GM21576 (cell line): Measurements from ENCODE around the gene SOX8.
"Not testable (repeated sequence)": the region's sequence is repeated elsewhere in the genome, so short reads cannot be mapped to it uniquely, and the experiment has no call there.

Experiments
- ATAC-seq: cut with Tn5 transposase; IDR thresholded peaks from one replicate; pipeline ENCODE4 v1.9.1; 2021; ENCODE audit warnings: mild to moderate bottlenecking, moderate library complexity; ENCODE audit not compliant: unreplicated experiment

Gene SOX8

DNA sequence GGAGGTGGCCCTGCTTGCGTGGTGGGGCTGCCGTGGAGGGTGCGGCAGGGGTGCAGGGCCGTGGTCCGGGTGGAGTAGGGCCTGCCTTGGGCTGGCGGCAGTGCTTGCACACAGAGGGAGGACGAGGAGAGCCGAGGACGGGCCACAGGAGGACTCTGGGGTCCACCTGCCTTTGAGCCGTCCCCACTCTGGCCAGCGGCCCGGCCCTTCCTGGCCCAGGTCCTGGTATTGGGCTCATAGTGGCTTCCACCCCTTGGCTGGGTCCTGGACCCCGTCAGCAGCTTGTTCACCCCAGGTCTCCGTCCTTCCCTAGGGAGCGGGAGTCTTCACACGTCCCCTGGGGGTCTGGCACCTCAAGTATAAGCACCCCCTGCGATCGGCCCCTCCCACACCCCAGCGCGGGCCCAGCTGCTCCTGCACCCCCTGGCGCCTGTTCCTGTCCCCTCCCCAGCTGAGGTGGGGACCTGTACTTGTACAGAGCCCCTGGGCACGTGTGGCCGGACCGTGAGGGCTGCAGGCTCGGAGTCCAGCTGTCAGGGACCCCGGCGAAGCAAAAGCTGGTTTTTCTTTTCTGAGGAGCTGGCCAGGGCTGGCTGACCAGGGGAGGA, 40.1 kb downstream of the SOX8 start:
- no peak for ATAC-seq

DNA sequence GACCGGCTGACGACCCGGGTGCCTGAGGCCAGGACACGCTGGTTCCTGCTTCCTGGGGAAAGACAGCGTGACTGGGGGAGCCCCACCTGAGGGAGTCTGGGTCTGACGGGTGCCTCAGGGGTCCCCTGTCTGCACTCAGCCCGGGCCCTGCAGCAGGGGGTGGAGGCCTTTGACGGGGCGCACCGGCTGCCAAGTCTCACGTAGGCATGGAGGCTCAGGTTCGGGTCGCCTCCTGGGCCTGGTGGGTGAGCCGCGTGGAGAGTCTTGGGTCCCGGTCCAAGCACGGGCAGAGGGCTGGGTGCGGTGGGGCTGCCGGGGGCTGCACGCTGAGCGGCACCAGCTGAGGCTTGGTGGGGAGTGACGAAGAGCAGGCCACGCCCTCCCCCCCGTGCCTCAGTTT, 40.9 kb downstream of the SOX8 start:
- ATAC-seq, result no peak

DNA sequence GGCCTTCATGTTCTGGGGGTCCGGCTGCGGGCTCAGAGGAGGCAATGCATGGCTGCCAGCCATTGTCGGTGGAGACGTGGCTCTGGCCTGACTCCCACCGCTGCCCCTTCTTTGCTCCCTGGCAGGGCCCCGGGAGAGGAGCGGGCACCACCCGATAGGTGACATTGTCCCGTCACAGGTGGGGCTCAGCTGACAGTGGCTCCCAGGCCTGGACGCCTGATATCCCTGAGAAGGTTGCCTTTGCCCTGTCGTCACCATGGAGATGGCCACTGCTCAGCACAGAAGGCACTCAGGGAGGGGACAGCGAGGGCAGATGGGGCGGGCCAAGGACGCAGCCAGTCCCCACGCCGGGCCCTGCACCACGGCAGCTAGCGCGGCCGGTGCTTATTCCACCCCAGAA, 42.6 kb downstream of the SOX8 start:
- no peak for ATAC-seq

DNA sequence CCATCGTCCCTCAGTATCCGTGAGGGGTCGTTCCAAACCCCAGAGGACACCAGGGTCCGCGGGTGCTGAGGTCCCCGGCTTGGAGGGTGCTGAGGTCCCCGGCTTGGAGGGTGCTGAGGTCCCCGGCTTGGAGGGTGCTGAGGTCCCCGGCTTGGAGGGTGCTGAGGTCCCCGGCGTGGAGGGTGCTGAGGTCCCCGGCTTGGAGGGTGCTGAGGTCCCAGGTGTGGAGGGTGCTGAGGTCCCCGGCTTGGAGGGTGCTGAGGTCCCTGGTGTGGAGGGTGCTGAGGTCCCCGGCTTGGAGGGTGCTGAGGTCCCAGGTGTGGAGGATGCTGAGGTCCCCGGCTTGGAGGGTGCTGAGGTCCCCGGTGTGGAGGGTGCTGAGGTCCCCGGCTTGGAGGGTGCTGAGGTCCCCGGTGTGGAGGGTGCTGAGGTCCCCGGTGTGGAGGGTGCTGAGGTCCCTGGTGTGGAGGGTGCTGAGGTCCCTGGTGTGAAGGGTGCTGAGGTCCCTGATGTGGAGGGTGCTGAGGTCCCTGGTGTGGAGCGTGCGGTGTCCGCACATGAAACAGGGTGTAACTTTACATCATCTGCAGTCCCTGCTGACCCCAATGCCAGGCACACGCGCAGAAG, 43.7 kb downstream of the SOX8 start:
- ATAC-seq, result not testable (repeated sequence)

DNA sequence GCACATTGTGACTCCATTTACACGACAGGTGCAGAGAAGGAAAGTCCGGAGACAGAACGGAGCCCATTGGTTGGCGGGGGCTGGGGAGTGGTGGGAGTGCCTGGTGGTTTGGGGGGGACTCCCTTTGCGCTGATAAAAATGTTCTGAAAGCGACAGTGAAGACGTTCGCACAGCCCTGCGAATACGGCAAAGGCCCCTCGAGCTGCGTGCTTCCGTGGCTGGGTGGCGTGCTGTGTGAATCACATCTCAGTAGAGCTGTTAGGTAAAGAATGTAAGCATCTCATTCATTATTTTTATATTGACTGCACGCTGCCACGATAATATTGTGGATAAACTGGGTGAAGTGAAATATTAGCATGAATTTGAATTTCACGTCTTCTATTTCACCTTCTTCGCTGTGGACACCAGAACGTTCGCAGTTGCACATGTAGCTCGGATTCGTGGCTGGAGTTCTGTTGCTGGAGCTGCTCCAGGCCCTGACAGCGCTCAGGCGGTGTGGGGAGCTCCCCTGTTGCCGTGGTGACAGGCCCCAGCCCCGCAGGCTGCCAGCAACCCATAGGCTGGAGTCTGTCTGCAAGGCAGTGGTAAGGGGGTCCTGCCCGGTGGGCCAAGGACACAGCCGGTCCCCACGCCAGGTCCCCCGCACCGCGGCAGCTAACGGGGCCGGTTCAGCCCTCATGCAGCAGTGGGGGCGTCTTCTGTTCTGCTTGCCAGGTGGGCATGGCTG, 44.6 kb downstream of the SOX8 start:
- ATAC-seq, result no peak

DNA sequence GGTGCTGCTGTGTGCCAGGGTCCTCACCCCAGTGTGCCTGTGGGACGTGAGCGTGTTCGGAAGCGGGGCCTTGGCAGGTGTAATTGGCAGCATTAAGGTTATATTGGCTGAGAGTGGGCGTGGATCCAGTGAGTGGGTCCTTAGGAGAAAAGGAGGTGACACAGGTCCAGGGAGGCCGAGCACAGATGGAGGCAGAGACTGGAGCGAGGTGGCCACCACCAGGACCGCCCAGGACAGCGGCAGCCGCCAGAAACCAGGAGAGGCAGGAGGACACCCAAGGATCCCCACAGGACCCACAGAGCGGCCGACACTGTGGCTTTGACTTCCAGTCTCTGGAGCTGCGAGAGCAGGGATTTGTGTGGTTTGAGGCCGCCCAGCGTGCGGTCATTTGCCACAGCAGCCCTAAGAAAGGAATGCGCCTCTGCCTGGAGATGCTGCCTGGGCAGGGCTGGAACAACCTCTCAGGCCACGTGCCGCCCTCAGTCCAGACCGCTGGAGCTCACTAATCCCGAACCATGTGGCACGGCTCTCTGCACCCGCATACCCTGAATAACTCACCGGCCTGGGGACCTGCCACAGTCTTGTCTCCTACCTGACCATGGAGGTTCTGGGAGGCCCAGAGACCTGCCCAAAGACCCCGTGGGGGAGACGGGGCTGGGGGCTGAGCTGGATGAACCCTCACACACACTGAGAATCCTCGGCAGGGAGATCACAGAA, 45.4 kb downstream of the SOX8 start:
- ATAC-seq, result no peak

DNA sequence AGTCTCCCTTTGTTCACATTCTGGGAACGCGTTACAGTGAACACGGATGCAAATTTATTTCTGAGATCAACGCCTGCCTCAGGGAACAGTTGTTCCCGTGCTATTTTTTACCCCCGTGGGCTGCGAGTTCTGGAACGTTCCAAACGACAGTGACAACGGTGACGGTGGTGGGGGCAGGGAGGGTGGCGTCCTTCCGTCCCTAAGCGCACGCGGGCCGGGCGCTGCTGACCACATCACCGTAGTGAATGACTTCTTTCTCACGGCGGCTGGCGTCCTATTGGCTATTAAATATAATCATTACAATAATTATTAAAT, 45.9 kb downstream of the SOX8 start:
- ATAC-seq, result no peak

DNA sequence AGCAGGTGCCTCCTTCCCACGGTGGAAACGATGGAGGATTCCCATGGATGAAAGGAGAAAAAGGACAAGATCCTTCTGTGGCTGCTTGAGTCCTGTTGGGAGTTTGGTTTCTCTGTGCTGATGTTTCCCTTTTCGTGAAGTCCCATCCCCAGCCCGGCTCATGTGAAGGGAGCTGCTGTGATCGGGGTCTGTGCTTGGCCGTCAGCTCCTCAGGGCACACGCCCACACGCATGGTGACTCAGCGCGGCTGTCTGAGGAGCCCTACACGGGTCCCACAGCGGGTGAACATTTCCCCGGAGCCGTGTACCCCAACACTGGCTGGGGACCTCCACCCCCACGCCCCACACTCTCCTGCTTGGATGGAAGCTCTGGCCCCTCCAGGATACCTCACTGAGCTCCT, 46.5 kb downstream of the SOX8 start:
- no peak for ATAC-seq

DNA sequence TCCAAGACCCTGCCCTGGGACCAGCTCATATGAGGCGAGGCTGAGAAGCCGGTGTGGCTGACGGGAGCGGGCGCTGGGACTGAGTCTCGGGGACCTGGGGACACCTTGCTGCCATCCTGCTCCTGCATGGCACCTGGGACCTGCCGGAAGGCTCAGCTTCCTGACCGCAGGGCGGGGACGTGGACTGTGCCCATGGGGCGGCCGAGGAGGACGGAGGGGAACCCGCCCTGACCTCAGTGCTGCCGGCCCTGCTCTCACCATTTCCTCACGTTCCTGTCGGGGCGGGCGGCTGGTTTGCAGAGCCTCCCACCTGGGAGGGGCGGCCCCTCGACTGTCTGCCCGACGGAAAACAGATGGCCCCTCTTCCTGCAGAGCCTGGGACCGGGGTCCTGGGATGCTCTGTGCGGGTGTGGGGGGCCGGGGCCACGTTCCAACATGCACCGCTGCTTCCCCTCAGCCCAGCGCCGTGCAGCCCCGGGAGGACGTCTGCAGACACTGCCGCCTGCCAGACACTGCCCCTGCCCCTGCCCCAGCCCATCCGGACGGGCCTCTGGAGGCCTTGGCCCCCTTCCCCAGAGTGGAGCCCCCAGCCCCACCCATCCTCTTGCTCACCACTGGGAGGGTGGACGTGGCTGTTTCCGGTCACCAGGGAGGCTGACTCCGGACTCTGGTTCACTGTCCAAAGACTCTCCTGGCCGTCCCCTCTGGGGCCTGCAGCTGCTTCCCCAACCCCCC, 47.1 kb downstream of the SOX8 start:
- ATAC-seq, result no peak

DNA sequence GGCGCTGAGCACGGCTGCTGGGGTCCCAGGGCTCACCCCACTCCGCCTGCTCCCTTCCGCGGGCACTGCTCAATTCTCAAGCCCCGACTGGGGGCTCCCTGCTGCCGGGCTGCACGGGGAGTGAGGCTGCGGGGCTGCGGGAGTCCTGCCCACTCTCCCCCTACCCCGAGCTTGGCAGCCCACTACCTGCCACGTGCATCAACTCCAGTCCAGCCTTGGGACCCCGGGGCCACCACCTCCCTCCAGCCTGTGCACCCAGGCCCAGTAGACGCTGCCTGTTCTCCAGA, 47.6 kb downstream of the SOX8 start:
- ATAC-seq, result no peak

DNA sequence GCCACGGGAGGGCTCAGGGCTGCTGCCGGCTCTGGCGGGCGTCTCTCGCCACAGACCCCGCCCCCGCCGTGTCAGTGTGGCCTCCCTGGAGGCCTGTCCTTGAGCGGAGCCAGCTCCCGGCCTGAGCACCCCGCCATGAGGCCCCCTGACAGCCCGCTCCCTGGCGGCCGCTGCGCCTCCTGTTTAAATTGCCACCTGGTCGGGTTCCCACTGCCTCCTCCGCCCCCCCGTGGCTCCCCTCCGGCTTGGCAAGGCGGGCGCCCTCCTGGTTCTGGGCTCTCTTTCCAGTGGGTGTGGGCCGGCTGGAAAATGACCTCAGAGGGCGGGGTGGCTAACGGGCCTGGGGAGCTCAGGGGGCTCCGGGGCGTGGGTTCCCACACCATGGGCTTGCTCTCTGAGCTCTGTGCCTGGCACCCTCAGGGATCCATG, 48.9 kb downstream of the SOX8 start:
- no peak for ATAC-seq

DNA sequence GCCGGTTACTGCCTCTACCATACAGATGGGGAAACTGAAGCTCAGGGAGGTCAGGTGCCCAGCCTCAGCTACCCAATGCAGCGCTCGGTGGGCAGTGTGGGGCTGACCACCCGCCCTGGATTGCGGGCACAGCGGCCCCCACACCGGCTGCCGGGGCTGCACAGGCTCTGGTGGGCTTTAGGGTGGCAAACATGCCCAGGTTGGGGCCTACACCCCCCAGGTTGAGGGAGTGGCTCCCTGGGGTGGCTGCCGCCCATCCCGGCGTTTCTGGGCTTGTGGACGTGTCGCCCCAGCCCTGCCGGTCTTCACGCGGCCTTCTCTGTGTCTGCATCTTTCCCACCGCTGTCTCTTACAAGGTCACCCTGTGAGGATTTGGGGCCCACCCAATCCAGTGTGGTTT, 50.1 kb downstream of the SOX8 start:
- ATAC-seq, result no peak

DNA sequence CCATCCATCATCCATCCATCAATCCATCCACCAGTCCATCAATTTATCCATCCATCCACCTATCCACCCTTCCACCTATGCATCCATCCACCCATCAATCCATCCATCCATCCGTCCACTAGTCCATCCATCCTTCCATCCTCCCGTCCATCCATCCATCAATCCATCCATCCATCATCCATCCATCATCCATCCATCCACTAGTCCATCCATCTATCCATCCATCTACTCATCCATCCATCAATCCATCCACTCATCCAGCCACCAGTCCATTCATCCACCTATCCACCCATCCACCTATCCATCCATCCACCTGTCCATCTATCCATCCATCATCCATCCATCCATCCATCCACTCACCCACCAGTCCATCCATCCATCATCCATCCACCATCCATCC, 51.0 kb downstream of the SOX8 start:
- no peak for ATAC-seq

DNA sequence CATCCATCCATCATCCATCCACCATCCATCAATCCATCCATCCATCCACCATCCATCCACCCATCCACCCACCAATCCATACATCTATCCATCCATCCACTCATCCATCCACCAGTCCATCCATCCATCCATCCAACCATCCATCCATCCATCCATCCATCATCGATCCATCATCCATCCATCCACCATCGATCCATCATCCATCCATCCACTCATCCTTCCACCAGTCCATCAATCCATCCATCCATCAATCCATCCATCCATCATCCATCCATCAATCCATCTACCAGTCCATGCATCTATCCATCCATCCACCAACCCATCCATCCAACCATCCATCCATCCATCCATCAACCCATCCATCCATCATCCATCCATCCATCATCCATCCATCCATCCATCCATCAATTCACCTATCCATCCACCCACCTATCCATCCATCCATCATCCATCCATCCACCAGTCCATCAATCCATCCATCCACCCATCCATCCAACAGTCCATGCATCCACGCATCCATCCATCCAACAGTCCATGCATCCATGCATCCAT, 51.6 kb downstream of the SOX8 start:
- ATAC-seq, result no peak

DNA sequence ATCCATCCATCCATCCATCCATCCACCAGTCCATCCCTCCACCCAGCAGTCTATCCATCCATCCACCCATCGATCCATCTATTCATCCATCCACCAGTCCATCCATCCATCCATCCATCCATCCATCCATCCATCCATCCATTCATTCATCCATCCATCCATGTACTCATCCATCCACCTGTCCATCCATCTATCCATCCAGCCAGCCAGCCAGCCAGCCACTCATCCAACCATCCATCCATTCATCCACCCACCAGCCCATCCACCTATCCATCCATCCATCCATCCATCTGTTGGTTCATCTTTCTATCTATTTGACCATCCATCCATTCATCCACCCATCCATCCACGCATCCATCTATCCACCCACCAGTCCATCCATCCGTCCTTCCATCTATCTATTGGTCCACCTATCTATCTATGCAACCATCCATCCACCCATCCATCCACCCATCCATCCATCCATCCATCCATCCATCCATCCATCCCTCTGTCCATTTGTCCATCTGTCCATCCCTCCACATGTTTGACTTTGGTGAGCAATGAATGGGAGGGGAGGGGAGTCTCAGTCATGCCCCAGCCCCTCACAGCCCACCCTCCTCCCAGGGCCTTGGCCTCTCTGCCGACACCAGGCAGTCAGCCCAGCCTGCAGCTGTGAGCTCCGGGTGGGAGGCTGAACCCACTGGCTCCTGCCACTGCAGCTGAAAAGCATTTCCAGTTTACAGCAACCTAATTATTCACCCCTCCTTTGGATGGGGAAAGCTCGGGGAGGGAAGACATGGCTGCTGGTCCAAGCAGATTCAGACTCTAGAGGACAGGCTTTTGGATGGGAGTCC, 52.9 kb downstream of the SOX8 start:
- ATAC-seq, result no peak

DNA sequence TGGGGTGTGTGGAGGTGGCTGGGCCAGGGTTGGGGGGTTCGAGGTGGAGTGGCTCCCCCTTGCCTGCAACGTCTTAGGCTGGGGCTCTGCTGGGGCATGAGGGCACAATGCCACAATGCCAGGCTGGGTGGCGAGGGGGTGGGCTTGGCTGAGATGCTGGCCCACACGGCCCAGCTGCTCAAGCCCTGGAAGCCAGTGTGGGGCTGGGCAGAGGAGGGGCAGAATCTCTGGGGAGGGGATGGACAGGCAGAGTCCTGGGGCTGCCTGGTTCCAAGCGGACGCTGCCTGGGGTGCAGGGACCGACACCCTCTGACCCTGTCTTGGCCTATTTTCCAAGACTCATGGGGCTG, 53.5 kb downstream of the SOX8 start:
- no peak for ATAC-seq

DNA sequence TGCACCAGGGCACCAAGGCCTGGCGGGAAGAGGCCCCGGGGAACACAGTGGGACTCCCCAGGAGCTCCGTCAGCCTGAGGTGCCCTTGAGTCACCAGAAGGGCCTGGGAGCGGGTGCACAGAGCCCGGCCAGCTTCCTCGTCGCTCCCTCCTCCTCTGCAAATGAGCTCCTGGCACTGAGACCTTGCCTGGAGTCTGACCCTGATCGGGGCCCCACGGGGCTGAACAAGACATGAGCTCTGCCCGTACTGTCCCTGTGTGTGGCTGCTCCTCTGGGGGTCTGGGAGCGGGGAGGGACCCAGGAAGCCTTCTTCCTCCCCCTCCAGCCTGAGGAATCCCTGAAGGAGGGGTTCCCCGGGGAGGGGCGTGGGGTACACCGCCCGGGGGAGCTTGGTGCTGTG, 54.6 kb downstream of the SOX8 start:
- ATAC-seq, result no peak
